Suprapubic skin (tissue), 4 donors: ENCODE data around the gene RPTOR.

Experiments used
- POLR2A ChIP-seq, 2 donors: fragments of 450-650 bp; IDR thresholded peaks; one replicate each; pipeline ENCODE4 v1.6.1; 2017; ENCODE audit warnings: antibody characterized with exemption in 2 of 2, mild to moderate bottlenecking in 2 of 2, moderate library complexity in 2 of 2
- POLR2AphosphoS5 ChIP-seq, 3 donors: sonication (generic); formaldehyde crosslinking; IDR thresholded peaks; one replicate each; pipeline ENCODE4 v1.6.1; 2017; ENCODE audit warnings: antibody characterized with exemption in 3 of 3
- TF ChIP-seq, protein P1 (sequence below), 2 donors: fragments of 200-600 bp in 1 of 2; fragments of 450-650 bp in 1 of 2; sonication (generic) in 1 of 2; IDR thresholded peaks; one replicate each; pipeline ENCODE4 v1.5.1; 2016 to 2019; ENCODE audit warnings: antibody characterized with exemption in 2 of 2, mild to moderate bottlenecking in 1 of 2, moderate library complexity in 1 of 2

DNA sequence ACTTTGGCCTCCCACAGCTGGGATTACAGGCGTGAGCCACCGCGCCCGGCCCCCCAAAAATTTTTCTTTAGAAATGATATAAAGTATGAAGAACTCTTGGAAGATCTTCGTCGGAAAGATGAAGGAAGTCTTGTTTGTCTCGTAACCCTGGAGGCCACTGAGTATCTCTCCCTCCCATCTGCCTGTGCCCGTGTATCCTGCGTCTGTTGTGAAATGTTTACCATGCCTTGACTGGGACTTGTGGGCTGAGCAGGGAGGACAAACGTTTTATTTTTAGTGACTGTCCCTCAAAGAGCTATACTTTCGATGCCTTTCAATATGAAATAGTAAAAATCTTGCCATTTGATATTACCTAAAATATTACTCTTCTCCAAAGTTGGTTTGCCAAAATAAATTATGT is 121.2 kb downstream of the RPTOR start:
- TF ChIP-seq POLR2AphosphoS5 (IDR thresholded peaks at IDR 0.05) (no peak), POLR2A (IDR thresholded peaks at IDR 0.05) (no peak)
- TF ChIP-seq, protein P1, sequence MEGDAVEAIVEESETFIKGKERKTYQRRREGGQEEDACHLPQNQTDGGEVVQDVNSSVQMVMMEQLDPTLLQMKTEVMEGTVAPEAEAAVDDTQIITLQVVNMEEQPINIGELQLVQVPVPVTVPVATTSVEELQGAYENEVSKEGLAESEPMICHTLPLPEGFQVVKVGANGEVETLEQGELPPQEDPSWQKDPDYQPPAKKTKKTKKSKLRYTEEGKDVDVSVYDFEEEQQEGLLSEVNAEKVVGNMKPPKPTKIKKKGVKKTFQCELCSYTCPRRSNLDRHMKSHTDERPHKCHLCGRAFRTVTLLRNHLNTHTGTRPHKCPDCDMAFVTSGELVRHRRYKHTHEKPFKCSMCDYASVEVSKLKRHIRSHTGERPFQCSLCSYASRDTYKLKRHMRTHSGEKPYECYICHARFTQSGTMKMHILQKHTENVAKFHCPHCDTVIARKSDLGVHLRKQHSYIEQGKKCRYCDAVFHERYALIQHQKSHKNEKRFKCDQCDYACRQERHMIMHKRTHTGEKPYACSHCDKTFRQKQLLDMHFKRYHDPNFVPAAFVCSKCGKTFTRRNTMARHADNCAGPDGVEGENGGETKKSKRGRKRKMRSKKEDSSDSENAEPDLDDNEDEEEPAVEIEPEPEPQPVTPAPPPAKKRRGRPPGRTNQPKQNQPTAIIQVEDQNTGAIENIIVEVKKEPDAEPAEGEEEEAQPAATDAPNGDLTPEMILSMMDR (IDR thresholded peaks at IDR 0.05): no peak
